Fibroblast of the aortic adventitia (primary cell): Measurements from ENCODE around the gene SEMA3B. TPM values are rescaled to one million over a fixed set of nuclear protein-coding genes. Genes with fewer than 3 reads are reported as not detected.

Source experiments
- DNase-seq: peaks from one replicate; pipeline ENCODE4 v3.0.0-alpha.2; 2010; ENCODE audit warnings: low read depth
- H3K4me3 ChIP-seq: 2 replicates; pipeline ENCODE4 v1.5.1; 2011; ENCODE audit warnings: low read depth, mild to moderate bottlenecking, control low read depth, low read length, moderate library complexity
- total RNA-seq: library from RNA; depleted of rRNA; stranded (reverse); fragments of >200 nt; gene quantifications from 2 replicates; pipeline ENCODE4 v1.2.3, GENCODE V29; 2012; ENCODE audit warnings: low replicate concordance
- TF ChIP-seq, protein P1 (sequence below): IDR thresholded peaks from 2 replicates; pipeline ENCODE4 v1.5.1; 2011; ENCODE audit warnings: mild to moderate bottlenecking, low read length, control low read depth, inconsistent platforms; ENCODE audit not compliant: insufficient read depth

SEMA3B gene
- total RNA-seq, 1 donor, result 9.7 TPM

DNA sequence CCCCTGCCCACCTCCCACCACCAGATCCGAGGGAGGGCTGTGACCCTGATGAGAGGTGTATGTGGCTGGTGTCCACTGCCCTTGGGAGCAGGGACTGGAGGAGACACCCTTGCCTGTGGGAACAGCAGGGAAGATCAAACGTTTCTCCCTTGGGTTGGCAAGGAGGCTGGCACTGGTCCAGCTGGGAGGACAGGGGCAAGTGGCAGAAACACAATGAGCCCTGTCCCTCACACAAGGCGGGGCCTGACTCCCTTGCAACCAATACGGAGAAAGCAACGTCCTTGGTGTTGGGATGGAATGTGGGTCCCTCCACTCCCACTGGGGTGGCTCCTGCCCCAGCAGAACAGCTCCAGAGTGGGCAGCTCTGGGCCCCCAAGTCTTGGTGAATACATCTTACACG is 48.4 kb downstream of the SEMA3B start:
- H3K4me3 ChIP-seq, result no peak overlapping the region
- TF ChIP-seq, protein P1, sequence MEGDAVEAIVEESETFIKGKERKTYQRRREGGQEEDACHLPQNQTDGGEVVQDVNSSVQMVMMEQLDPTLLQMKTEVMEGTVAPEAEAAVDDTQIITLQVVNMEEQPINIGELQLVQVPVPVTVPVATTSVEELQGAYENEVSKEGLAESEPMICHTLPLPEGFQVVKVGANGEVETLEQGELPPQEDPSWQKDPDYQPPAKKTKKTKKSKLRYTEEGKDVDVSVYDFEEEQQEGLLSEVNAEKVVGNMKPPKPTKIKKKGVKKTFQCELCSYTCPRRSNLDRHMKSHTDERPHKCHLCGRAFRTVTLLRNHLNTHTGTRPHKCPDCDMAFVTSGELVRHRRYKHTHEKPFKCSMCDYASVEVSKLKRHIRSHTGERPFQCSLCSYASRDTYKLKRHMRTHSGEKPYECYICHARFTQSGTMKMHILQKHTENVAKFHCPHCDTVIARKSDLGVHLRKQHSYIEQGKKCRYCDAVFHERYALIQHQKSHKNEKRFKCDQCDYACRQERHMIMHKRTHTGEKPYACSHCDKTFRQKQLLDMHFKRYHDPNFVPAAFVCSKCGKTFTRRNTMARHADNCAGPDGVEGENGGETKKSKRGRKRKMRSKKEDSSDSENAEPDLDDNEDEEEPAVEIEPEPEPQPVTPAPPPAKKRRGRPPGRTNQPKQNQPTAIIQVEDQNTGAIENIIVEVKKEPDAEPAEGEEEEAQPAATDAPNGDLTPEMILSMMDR, result no peak
- no peak for DNase-seq

DNA sequence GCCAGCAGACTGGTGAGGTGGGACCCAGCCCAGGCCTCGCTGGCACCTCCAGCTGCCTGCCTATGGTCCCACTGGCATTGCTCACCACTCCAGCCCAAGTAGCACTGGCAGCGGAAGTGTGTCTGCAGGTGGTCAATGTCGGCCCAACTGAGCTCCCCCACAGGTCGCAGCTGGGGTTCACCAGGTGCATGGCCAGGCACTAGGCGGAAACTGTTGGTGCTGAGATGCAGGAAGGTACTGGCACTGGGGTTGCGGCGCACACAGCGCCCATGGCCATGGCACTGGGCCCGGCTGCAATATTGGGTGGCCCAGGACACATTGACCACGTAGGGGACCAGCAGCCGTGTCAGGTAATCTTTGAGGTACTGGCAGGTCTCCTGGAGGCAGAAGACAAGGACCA is 49.2 kb downstream of the SEMA3B start:
- TF ChIP-seq, protein P1, result no peak
- H3K4me3 ChIP-seq, result no peak overlapping the region
- no peak for DNase-seq

DNA sequence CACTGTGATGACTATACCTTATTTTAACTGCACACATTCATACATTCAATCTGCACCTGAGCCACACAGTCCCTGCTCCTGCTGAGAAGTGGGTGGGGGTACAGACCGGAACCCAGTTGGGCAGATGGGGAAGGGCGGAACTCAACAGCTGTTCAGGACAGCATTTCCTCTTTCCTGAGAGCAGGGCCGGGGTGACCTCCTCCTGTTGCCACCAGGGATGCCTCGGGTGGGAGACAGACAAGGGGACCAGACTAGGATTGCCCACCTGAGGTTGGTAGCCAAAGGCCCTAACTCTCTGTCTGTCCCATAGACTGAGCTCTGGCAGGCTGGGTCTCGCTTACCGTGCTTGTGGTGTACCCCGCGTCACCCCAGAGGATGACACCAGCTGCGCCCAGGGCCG is 49.7 kb downstream of the SEMA3B start:
- no peak for DNase-seq
- TF ChIP-seq, protein P1, result no peak
- H3K4me3 ChIP-seq, result no peak overlapping the region

DNA sequence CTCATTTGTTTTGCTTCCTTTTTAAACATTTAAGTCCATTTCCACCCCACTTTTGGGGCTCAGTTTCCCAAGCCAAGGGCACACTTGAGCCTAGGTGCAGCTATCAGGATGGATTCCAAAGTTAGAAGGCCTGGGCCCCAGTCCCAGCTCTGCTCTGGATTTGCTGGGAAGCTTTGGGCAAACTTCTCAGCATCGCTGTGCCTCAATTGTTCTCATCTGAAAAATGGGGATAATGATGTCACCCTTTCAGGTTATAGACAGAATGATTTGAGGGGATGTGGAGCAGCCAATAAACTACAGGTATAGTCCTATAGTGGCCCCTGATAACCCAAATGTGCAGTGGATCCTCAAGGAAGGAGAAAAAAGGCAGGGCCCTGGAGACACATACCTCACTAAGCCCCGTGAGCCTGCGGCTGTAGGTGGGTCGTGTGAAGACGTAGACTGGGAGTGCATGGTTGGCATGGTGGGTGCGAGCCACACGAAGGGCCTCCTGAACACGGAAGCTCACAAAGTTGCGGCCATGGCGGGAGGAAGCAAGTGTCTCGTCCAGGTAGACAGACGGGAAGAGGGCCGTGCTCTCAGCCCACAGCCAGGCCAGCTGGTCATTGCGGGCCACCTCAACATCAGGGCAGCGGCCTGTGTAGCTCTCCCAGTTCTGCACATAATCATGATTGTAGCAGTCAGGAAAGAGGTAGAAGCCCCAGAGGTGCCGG is 50.4 kb downstream of the SEMA3B start:
- DNase-seq, result no peak
- TF ChIP-seq, protein P1, result no peak
- no peak overlapping the region for H3K4me3 ChIP-seq

DNA sequence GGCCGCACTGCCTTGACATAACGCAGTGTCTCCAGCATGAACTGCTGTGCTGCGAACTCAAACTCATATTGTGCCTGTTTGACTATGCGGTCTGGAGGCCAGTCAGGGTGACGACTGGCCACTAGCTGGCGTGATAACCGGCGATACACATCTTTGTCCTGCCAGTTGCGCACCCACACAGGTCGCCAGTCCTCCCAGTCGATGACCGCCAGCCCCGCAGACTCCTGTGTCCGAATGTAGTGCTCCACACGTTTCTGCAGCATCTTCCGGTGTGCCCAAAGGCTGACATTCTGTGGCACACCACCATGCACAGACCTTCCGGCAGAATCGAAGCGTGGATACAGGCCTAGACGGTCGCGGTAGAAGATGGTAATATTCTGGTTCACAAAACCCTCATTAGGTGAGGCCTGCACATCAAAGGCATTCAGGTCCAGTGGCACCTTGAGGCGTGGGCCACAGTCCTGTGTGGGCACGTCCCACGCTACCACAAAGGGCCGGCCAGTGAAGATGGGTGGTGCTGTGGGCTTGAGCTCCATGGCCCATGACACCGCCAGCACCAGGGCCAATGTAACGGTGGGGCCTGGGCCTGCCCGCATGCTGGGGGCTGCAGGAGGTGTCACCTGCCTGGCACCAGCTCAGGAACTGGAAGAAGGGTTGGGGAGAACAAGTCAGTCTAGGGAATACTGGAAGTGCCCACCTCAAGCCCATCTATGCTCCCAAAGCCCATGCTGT is 51.1 kb downstream of the SEMA3B start:
- TF ChIP-seq, protein P1, result no peak
- peak overlapping the region; percentile 84 for H3K4me3 ChIP-seq
- DNase-seq, result no peak

DNA sequence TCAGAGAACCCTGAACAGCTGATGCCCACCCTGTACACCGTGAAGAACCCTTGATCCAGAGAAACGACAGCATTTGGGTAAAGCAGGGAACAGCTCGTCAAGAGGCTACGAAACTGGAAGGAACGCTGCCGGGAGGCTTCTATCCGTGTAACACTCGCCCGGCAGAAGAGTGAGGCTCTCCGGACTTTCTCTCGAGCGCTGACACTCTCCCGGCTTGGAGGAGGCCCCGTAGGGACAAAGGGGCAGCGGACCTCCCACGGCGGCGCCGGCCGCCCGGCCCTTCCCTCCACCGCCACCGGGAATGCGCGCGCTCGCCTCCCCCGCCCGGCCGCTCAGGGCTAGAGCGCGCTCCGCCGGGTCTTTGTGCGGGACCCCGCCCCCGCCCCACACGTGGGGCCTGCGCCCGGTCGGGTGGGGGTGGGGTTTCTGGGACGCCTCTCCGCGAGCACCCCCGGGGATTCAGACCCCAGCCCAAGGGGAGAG is 51.9 kb downstream of the SEMA3B start:
- DNase-seq, result peak; percentile 48

More for the DNA sequence above, 51.9 kb downstream of the SEMA3B start:
- TF ChIP-seq, protein P1, result no peak
- peak overlapping the region; percentile 84 for H3K4me3 ChIP-seq
